Effector memory CD4-positive, alpha-beta T cell (primary cell): Measurements from ENCODE around the gene BCL11B.

ENCODE experiments used
- DNase-seq, 3 donors: peaks; one replicate each; pipeline ENCODE4 v3.0.0-alpha.2; 2020
- H3K27ac ChIP-seq: 2 replicates; pipeline ENCODE4 v1.7.0; 2013; ENCODE audit warnings: mild to moderate bottlenecking, low read length, moderate library complexity; ENCODE audit not compliant: insufficient read depth, poor library complexity, severe bottlenecking
- H3K27me3 ChIP-seq: replicated peaks from 2 replicates; pipeline ENCODE4 v1.7.0; 2013; ENCODE audit warnings: mild to moderate bottlenecking, low read length; ENCODE audit not compliant: insufficient read depth, control insufficient read depth, poor library complexity, severe bottlenecking
- H3K36me3 ChIP-seq: 2 replicates; pipeline ENCODE4 v1.7.0; 2013; ENCODE audit warnings: mild to moderate bottlenecking, low read length, moderate library complexity; ENCODE audit not compliant: control insufficient read depth, insufficient read depth
- H3K4me1 ChIP-seq: 2 replicates; pipeline ENCODE4 v1.7.0; 2013; ENCODE audit warnings: low read length, mild to moderate bottlenecking; ENCODE audit not compliant: control insufficient read depth, insufficient read depth, poor library complexity, severe bottlenecking
- H3K4me3 ChIP-seq: 2 replicates; pipeline ENCODE4 v1.7.0; 2013; ENCODE audit warnings: low read length, low read depth, mild to moderate bottlenecking; ENCODE audit not compliant: insufficient read depth, poor library complexity, severe bottlenecking
- H3K9me3 ChIP-seq: 2 replicates; pipeline ENCODE4 v1.7.0; 2013; ENCODE audit warnings: mild to moderate bottlenecking, low read length, moderate library complexity; ENCODE audit not compliant: control insufficient read depth

Gene BCL11B

GRCh38 chr14:99268810-99269707 is 2.9 kb downstream of the BCL11B start:
- H3K36me3 ChIP-seq, result no peaks in the 10 kb centered on the region
- peak overlapping the region; percentile 86 for H3K4me3 ChIP-seq
- H3K9me3 ChIP-seq, result no peaks in the 10 kb centered on the region
- DNase-seq, result no peak
- H3K4me1 ChIP-seq, result peaks cover 45% of the 10 kb centered on the region
- no peaks in the 10 kb centered on the region for H3K27me3 ChIP-seq
- peak overlapping the region; percentile 97 for H3K27ac ChIP-seq

- Histone ChIP-seq H3K27me3 (no peaks in the 10 kb centered on the region), H3K27ac (peak overlapping the region; percentile 97), H3K9me3 (no peaks in the 10 kb centered on the region), H3K4me1 (peaks cover 46% of the 10 kb centered on the region), H3K4me3 (peak overlapping the region; percentile 86), H3K36me3 (no peaks in the 10 kb centered on the region)
- DNase-seq, result no peak
Observed at GRCh38 chr14:99267837-99268781, 3.9 kb downstream of the BCL11B start.

GRCh38 chr14:99267381-99267780 is 4.6 kb downstream of the BCL11B start:
- no peak for DNase-seq
- Histone ChIP-seq H3K4me3 (peak overlapping the region; percentile 86), H3K27ac (peak overlapping the region; percentile 97), H3K36me3 (no peaks in the 10 kb centered on the region), H3K27me3 (no peaks in the 10 kb centered on the region), H3K9me3 (no peaks in the 10 kb centered on the region), H3K4me1 (peaks cover 45% of the 10 kb centered on the region)

- Histone ChIP-seq H3K4me1 (peaks cover 52% of the 10 kb centered on the region), H3K4me3 (peak overlapping the region; percentile 86), H3K27ac (peak overlapping the region; percentile 97), H3K27me3 (no peaks in the 10 kb centered on the region), H3K9me3 (no peaks in the 10 kb centered on the region), H3K36me3 (no peaks in the 10 kb centered on the region)
- DNase-seq, result peak; percentile 75 to 82 (median 80)
Observed at GRCh38 chr14:99266181-99267178, 5.5 kb downstream of the BCL11B start.

GRCh38 chr14:99265571-99265970 is 6.4 kb downstream of the BCL11B start:
- Histone ChIP-seq H3K9me3 (no peaks in the 10 kb centered on the region), H3K27me3 (no peaks in the 10 kb centered on the region), H3K4me1 (peaks cover 61% of the 10 kb centered on the region), H3K27ac (peak overlapping the region; percentile 97), H3K4me3 (peak overlapping the region; percentile 58), H3K36me3 (no peaks in the 10 kb centered on the region)
- DNase-seq, result no peak

GRCh38 chr14:99264691-99265450 is 7.1 kb downstream of the BCL11B start:
- H3K27me3 ChIP-seq, result no peaks in the 10 kb centered on the region
- peak overlapping the region; percentile 58 for H3K4me3 ChIP-seq
- H3K9me3 ChIP-seq, result no peaks in the 10 kb centered on the region
- DNase-seq, result no peak
- peaks cover 68% of the 10 kb centered on the region for H3K4me1 ChIP-seq
- no peaks in the 10 kb centered on the region for H3K36me3 ChIP-seq
- peak overlapping the region; percentile 97 for H3K27ac ChIP-seq

- H3K4me1 ChIP-seq, result peaks cover 78% of the 10 kb centered on the region
- H3K27me3 ChIP-seq, result no peaks in the 10 kb centered on the region
- H3K27ac ChIP-seq, result peak overlapping the region; percentile 97
- DNase-seq, result no peak
- H3K9me3 ChIP-seq, result no peaks in the 10 kb centered on the region
- H3K4me3 ChIP-seq, result peak overlapping the region; percentile 58
- H3K36me3 ChIP-seq, result no peaks in the 10 kb centered on the region
Observed at GRCh38 chr14:99263564-99264330, 8.2 kb downstream of the BCL11B start.

GRCh38 chr14:99262977-99263448 is 9.0 kb downstream of the BCL11B start:
- Histone ChIP-seq H3K36me3 (no peaks in the 10 kb centered on the region), H3K27me3 (no peaks in the 10 kb centered on the region), H3K9me3 (no peaks in the 10 kb centered on the region), H3K27ac (peak overlapping the region; percentile 97), H3K4me3 (peak overlapping the region; percentile 58), H3K4me1 (peaks cover 86% of the 10 kb centered on the region)
- DNase-seq, result no peak
